Measurements from ENCODE around the gene MDFIC. TPM values are rescaled to one million over a fixed set of nuclear protein-coding genes. Genes with fewer than 3 reads are reported as not detected.

Gene MDFIC
- total RNA-seq, 1 donor from 2014 or later: 24.8 TPM

GRCh38 chr7:115037128-115037802 is 115.4 kb downstream of the MDFIC start:
- TF ChIP-seq, protein P1, sequence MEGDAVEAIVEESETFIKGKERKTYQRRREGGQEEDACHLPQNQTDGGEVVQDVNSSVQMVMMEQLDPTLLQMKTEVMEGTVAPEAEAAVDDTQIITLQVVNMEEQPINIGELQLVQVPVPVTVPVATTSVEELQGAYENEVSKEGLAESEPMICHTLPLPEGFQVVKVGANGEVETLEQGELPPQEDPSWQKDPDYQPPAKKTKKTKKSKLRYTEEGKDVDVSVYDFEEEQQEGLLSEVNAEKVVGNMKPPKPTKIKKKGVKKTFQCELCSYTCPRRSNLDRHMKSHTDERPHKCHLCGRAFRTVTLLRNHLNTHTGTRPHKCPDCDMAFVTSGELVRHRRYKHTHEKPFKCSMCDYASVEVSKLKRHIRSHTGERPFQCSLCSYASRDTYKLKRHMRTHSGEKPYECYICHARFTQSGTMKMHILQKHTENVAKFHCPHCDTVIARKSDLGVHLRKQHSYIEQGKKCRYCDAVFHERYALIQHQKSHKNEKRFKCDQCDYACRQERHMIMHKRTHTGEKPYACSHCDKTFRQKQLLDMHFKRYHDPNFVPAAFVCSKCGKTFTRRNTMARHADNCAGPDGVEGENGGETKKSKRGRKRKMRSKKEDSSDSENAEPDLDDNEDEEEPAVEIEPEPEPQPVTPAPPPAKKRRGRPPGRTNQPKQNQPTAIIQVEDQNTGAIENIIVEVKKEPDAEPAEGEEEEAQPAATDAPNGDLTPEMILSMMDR (conservative IDR thresholded peaks at IDR 0.05; ENCODE audit: low read depth, low read length): no peak
- DNase-seq (ENCODE audit: low read depth): no peak

DNA sequence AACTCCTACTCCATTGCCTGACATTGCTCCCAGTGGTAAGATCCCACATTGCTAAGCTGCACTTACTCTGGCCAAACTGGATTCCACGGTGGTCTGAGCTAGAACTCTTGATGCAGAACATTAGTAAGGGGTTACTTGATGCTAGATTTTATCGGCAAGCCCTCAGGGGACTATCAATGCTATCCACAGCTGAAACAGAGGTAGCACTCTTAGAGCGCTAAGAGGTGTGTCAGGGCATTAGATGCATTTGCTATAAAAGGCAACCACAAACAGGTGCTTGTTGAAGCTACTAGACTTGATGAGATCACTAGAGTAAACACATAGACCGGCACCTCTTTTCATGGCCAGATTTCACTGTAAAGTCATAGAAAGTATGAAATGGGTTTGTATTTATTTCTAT is 116.3 kb downstream of the MDFIC start:
- H3K4me3 ChIP-seq (ENCODE audit: low read depth, low read length): no peak overlapping the region
- TF ChIP-seq, protein P1 (conservative IDR thresholded peaks at IDR 0.05; ENCODE audit: low read depth, low read length): no peak
- DNase-seq (ENCODE audit: low read depth): no peak

More at GRCh38 chr7:115037128-115037802, 115.4 kb downstream of the MDFIC start:
- no peak overlapping the region for H3K4me3 ChIP-seq (ENCODE audit: low read depth, low read length)

DNA sequence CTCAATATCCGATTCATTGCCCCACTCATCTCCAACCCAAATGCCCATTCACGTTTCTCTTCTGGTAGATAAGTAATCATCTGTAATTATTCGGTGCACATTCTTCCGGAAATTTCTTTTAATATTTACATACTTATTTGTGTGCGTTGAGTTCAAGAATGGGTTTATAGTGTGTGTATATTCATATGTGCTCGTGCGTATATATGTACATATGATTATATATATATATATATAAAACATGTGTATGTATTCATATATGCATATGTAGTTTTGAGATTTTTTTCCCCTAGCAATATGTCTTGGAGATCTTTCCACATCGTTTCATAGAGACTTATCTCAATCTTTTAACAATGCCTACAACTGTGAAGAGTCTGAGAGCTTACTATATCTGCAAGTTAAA is 118.2 kb downstream of the MDFIC start:
- no peak for DNase-seq (ENCODE audit: low read depth)
- no peak overlapping the region for H3K4me3 ChIP-seq (ENCODE audit: low read depth, low read length)
- TF ChIP-seq, protein P1 (conservative IDR thresholded peaks at IDR 0.05; ENCODE audit: low read depth, low read length): no peak

DNA sequence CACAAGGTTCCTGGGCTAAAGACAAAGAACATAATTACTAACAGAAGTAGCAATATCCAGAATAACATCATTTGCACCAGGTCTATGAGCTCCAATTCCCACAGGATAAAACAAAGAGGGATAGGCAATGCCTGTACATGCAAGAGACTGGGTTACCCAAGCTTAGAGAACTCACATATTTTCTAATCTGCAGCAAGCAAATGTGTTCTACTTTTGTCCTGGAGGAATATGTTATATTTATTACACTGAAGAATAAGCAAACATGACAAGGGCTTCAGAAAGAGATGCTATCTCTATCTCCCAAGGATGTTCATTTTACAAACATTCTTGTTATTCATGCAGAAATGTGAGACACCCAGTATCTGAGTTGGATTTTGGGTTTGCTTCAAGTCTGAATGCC is 118.6 kb downstream of the MDFIC start:
- H3K4me3 ChIP-seq (ENCODE audit: low read depth, low read length): no peak overlapping the region
- no peak for DNase-seq (ENCODE audit: low read depth)
- TF ChIP-seq, protein P1 (conservative IDR thresholded peaks at IDR 0.05; ENCODE audit: low read depth, low read length): no peak

DNA sequence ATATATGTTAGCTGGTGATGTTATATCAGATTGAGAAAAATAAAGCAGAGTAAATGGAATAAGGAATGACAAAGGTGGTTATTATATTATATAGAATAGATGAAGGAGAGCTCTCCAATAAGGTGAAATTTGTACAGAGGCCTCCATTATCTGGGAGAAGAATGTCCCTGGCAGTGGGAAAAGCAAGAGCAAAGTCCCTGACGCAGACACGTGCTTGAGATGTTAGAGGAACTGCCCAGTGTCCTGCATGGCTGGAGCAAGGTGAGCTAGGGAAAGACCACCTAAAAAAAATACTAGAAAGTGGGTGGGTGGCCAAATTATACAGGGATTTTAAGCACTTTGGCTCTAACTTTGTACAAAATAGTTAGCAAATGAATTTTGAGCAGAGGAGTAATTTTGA is 120.7 kb downstream of the MDFIC start:
- TF ChIP-seq, protein P1 (conservative IDR thresholded peaks at IDR 0.05; ENCODE audit: low read depth, low read length): no peak
- no peak overlapping the region for H3K4me3 ChIP-seq (ENCODE audit: low read depth, low read length)

DNA sequence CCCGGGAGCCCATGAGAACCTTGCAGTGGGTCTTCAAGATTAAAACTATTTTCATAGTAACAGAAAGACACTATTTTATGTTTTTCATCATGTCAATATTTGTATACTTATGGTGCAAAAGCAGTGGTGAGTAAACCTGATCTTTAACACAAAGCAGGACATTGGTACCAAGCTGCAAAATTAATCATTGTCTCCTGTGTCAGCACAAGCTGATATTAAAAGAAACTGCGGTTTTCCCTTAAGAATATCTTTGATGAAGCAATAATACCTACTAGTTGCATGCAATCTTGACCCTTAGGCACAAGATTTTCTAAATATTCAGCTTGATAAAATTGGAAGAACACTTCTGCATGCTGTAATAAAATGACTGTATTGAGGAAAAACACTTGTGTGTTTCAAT is 121.7 kb downstream of the MDFIC start:
- DNase-seq (ENCODE audit: low read depth): no peak
- no peak overlapping the region for H3K4me3 ChIP-seq (ENCODE audit: low read depth, low read length)
- TF ChIP-seq, protein P1 (conservative IDR thresholded peaks at IDR 0.05; ENCODE audit: low read depth, low read length): no peak

More for the DNA sequence above, 120.7 kb downstream of the MDFIC start:
- DNase-seq (ENCODE audit: low read depth): no peak

GRCh38 chr7:115044224-115044623 is 122.3 kb downstream of the MDFIC start:
- no peak overlapping the region for H3K4me3 ChIP-seq (ENCODE audit: low read depth, low read length)
- TF ChIP-seq, protein P1 (conservative IDR thresholded peaks at IDR 0.05; ENCODE audit: low read depth, low read length): no peak
- DNase-seq (ENCODE audit: low read depth): no peak
